Fibroblast of skin of left biceps (primary cell): ENCODE results near the gene TPPP3.
"Not testable (repeated sequence)": the region's sequence is repeated elsewhere in the genome, so short reads cannot be mapped to it uniquely, and the experiment has no call there.

ENCODE experiments used
- DNase-seq, 2 experiments: peaks; one replicate each; pipeline ENCODE4 v3.0.0-alpha.2; 2013; ENCODE audit warnings: low read depth in 2 of 2

The TPPP3 gene

GRCh38 chr16:67426022-67426421 lies 32.7 kb upstream of the TPPP3 start:
- DNase-seq = no peak

- no peak for DNase-seq
Observed at GRCh38 chr16:67425580-67425979, 32.3 kb upstream of the TPPP3 start.

DNA sequence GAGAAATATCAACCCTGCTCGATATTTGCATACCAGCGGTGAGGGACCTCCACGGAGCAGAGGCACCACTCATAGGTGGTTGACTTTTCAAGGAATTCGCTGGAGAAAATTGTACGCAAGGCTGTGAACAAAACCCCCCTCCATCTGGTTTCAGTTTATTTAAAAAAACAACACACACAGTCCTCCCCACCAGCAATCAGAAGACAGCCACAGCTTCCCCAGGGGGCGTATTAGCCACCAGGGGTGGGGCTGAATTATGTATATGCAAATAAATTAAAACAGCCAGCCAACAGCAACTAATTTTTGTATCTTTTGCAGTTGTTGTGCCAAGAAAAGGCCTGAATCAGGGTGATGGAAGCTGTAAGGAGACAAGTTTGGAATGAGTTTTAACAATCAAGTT lies 31.8 kb upstream of the TPPP3 start:
- peak; percentile 74 to 77 for DNase-seq

DNA sequence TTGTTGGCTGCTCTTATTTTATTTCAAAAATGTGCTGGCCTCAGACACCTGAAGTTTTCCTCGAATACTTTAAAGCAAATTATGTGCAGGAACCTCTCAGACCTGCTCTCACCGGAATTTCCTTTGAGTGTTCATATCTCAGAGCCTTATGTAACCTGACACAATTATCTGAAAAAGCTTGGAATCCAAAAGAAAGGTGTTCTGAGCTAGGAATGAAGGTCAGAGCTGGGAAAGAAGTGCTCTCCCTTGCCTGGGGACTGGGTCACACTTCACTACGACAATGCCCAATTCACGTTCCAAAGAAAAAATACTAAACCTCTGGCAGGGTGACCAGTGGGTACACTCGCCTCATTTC lies 30.9 kb upstream of the TPPP3 start:
- no peak for DNase-seq

- no peak for DNase-seq
Observed at GRCh38 chr16:67423611-67424260, 30.4 kb upstream of the TPPP3 start.

- DNase-seq = no peak
Observed at GRCh38 chr16:67423015-67423414, 29.7 kb upstream of the TPPP3 start.

DNA sequence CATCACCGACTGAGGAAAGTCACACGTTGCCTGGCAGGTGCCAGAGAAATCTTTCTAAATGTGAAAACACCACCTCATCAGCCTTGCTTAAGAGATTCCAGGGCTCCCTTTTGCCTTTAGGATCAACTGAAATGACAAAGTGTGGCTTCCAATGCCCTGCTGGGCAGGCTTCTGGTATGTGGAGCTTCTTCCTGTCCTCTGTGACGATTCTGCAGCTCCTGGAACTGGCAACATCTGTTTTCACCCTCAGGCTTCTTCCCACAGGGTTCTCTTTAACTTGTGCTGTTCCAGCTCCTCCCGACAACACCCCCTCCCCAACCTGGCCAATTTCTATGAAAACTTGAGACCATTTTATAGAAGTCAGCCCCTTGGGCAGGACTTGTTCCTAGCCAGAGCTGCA lies 27.7 kb upstream of the TPPP3 start:
- DNase-seq = no peak

DNA sequence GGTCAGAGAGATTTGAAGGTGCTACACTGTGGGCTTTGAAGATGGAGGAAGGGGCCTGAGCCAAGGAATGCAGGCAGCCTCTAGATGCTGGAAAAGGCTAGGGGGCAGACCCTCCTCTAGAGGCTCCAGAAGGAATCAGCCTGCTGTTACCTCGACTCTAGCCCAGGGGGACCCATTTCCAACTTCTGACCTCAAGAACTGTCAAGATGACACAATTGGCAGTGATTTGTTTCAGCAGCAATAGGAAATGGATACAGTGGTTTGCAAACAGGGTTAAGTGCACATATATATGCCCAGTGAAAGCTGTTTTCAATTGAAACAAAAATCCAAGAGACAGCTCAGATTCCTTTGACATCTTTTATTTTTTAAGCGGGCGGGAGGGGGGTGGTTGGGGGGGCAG lies 26.6 kb upstream of the TPPP3 start:
- DNase-seq = no peak

GRCh38 chr16:67419502-67419901 lies 26.2 kb upstream of the TPPP3 start:
- DNase-seq = no peak

- no peak for DNase-seq
Observed at GRCh38 chr16:67417333-67418061, 24.2 kb upstream of the TPPP3 start.

DNA sequence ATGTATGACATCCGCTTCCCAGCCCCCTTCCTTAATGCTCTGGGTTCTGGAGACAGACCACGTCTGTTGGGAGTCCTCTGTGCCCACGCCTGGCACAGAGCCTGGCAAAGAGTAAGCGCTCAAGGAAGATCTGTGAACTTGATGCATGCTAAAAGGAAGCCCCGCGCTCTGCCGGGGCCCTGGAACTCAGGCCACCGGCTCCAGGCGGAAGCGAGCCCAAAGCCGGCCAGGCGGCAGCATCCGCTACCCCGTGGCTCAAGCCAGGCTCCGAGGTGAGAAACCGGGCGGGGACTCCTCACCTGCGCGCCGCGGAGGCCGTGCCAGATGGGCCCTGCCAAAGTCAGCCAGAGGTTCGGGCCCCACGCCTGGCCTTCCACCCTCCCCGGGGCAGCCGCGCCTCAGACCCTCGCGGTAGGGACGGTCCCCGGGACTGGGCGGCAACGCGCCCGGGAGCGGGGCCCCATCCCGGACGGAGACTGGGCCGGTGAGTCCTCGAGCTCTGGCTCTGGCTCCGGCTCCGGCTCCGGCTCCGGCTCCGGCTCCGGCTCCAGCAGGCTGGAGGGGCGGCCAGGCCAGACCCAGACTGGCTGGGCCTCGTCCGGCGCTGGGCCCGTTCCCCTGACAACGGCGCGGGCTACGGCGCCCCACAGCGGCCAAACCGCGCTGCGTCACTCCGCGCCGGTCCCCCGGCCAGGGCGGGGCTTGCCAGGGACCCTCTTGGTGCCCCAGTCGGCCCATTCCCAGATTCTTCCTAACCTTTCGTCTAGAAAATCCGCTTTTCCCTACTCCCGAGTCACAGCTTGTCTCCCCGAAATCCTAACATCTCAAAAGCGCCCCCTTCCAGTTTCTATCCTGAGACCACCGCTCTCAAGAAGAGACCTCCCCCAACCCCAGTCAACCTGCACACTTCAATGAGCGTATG lies 22.8 kb upstream of the TPPP3 start, which contains the start of gene ZDHHC1:
Gene ZDHHC1 (minus strand): TSS at position 606 of the 922 bp plus-strand sequence. CDS start 8,702 bp downstream, outside the sequence.
- no peak for DNase-seq

DNA sequence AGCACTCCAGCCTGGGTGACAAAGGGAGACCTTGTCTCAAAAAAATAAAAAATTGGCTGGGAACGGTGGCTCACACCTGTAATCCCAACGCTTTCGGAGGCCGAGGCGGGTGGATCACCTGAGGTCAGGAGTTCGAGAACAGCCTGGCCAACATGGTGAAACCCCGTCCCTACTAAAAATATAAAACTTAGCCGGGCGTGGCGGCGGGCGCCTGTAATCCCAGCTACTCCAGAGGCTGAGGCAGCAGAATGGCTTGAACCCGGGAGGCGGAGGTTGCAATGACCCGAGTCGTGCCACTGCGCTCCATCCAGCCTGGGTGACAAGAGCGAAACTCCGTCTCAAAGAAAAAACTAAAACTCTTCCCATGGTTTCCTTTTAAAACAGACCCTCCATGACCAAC lies 22.1 kb upstream of the TPPP3 start:
- not testable (repeated sequence) for DNase-seq

DNA sequence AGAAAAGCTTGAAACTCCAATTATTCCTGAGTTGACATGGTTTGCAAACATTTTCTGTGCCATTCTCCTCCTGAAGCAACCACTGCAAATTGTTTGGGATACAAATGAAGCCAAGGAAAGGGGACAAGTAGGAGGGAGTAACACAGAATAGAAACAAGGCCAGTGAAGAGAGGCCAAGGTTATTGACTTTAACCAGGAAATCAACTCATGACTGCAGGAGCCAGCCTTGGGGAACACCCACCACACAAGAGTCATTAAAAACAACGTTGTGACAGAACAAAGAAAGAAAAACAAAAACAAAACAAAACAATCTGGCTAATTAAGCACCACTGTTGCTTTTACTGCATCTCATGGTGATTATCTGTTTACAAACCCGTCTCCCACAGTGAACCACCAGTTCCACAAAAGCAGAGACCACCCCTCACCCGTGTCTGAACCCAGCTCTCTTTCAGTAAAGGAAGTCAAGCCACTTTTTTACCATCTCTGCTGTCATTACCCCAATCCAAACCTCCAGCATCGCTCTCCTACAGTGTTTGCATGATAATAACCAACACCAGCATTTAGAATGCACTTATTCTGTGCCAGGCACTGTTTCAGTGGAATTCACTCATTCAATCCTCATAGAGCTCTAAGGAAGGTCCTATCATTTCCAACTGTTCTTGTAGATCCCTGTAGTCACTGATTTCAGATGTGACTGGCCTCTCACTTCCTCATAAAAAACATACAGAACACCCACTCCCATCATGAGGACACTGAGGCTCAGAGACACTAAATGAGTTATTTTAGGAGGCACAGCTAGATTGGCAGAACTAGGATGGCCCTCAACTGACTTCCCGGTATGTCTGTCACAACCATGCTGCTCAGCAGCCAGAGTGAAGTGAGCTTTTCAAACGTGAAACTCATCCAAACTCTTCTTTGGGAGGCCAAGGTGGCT lies 20.9 kb upstream of the TPPP3 start:
- no peak for DNase-seq

DNA sequence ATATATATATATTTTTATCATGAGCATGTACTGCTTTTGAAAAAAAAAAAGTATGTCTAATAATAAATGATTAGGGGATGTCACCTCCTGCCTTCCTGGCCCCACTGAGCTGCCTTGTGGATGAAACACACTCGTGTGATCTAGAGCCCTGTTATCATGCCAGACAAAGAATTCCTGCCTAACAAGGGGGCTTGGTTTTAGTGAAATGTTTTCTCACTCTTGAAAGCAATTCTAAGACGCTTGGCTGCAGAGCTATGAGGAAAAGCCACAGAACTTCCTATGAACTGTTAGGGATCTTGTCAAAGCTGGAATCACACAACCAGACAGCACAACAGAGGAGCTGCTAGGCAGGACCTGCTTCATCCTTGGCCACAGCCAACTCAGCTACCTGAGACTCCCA lies 19.0 kb upstream of the TPPP3 start:
- DNase-seq = no peak

GRCh38 chr16:67411339-67411738 lies 18.0 kb upstream of the TPPP3 start:
- DNase-seq = no peak

GRCh38 chr16:67409631-67410030 lies 16.3 kb upstream of the TPPP3 start:
- no peak for DNase-seq

GRCh38 chr16:67407788-67408452 lies 14.6 kb upstream of the TPPP3 start:
- no peak for DNase-seq

DNA sequence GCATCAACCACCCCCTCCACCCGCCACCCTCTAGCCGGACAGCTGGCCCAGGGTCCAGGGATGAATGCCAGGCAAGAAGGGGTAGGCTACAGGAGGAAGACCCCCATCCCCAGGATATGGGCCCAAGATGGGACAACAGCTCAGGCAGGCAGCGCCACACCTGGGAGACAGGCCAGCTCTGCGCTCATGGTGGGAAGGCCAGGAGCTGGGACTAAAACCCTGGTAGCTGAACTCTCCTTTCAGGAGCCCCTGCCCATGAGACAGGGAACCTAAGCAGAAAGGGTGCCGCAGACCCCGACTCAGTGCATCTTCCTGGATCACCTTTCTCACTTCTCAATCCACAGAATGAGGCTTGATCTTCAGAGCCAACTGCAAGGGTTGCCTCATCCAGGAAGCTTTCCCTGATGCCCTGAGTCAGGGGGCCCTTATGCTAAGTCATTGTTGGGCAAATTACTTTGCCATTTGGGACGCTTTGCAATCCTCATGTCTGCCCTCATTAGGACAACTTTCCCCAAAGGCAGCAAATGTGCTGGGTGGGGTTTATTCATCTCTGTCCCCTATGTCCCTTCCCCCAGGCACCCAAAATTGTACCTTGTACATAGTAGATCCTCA lies 14.0 kb upstream of the TPPP3 start:
- DNase-seq = no peak

DNA sequence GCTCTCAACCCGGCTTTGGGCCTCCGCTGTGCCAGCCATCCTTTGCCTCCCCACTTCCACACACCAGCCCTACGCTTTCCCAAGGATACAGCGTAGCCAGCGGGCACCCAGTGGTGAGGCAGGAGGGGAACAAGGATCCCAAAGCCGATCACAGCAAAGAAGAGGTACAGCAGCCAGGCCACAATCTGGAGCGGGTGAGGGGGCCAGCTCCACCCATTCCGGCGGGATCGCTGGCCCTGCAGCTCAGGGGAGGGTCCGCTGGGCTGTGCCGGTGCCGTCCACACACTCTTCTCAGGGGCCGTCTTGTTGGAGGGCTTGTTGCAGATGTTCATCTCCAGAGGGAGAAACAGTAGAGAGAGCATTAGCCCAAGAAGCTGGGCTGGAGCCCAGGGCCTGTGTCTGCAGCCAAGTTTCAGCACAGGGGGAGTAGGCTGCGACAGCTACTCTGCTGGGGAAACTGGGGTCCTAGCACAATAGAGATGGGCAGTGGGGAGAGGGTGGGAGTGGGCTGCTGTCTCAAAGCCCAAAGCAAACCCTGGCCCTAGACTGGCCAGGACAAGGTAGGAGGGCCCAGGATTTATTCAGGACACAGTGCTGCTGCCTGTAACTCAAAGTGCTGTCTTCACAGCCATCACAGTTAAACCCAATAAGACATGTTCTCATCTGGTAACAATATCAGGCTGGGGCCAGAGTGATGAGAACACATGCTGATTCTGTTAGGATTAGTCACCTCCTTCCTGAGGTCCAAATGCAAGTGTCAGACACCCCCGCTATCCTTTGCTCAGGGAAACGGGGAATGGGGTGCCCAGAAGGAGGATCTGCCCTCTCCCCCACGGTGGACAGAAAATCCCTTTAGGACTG lies 13.0 kb upstream of the TPPP3 start:
- peak; percentile 74 to 76 for DNase-seq
